Erythroblast (primary cell): ENCODE measurements around the gene RCE1.

Experiments used
- DNase-seq, 2 experiments: peaks; one replicate each; lab custom pipeline; 2025; lab: John Stamatoyannopoulos, UW
- GATA1 ChIP-seq: IDR thresholded peaks from 2 replicates; pipeline ENCODE4 v1.6.1; 2011; ENCODE audit warnings: low read depth, mild to moderate bottlenecking, control low read depth, low read length, moderate library complexity
- POLR2A ChIP-seq: IDR thresholded peaks from 2 replicates; pipeline ENCODE4 v1.6.1; 2011; ENCODE audit warnings: mild to moderate bottlenecking, low read length

Gene RCE1

DNA sequence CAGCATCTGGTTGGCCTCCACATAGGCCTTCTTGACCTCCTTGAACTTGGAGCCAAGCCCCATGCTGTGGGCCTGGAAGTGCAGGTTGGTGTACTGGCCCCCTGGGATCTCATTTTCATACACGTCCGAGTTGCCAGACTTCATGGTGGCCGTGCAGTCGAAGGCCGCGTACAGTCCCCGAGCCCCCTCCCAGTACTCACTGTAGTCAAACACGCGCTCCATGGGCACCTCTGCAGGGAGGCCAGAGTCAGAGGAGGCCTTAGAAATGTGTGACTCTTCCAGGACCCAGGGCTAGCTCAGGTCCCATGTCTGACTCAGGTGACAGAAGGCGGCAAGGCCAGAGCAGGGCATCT is 7.0 kb downstream of the RCE1 start:
- TF ChIP-seq POLR2A: no peak
- no peak for TF ChIP-seq GATA1
- no peak for DNase-seq

DNA sequence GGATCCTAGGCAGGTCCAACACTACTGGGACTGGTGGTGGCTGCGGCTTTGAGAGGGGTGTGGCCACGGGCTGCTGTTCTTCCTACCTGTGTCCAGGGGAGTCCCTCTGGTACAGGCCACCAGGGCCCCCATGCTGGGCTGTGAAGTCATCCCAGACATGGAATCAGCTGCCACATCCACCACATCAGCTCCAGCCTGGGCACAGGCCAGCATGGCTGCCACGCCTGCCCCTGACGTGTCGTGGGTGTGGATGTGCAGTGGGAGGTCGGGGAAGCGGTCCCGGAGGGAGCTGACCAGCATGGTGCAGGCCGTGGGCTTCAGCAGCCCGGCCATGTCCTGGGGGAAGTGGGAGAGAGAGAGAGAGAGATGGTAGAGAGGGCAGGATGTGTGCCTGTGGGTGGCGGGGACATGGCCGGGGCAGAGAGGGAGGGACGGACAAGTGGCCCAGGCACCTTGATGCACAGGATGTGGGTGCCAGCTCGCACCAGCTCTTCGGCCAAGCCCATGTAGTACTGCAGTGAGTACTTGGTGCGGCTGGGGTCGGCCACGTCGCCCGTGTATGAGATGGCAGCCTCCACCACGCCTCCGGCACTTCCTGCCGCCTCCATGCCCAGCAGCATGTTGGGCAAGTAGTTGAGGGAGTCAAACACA is 7.5 kb downstream of the RCE1 start:
- DNase-seq: no peak
- no peak for TF ChIP-seq POLR2A
- no peak for TF ChIP-seq GATA1

DNA sequence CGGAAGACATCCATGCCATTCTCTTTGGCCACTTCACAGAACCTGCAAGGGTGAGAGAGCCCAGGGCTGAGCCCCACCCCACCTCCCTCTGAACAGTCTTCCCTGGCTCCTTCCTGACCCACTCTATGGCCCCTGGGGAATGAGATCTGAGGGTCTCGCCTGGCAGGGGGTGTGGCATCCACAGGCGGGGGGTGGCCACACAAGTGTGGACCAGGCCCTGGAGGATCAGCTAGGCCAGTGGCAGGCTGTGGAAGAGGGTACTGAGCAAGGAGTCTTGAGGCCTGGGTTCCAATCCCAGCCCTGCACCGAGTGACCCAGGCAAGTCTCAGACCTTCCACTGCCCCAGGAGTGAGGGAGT is 8.0 kb downstream of the RCE1 start:
- no peak for DNase-seq
- TF ChIP-seq POLR2A: no peak
- TF ChIP-seq GATA1: no peak

DNA sequence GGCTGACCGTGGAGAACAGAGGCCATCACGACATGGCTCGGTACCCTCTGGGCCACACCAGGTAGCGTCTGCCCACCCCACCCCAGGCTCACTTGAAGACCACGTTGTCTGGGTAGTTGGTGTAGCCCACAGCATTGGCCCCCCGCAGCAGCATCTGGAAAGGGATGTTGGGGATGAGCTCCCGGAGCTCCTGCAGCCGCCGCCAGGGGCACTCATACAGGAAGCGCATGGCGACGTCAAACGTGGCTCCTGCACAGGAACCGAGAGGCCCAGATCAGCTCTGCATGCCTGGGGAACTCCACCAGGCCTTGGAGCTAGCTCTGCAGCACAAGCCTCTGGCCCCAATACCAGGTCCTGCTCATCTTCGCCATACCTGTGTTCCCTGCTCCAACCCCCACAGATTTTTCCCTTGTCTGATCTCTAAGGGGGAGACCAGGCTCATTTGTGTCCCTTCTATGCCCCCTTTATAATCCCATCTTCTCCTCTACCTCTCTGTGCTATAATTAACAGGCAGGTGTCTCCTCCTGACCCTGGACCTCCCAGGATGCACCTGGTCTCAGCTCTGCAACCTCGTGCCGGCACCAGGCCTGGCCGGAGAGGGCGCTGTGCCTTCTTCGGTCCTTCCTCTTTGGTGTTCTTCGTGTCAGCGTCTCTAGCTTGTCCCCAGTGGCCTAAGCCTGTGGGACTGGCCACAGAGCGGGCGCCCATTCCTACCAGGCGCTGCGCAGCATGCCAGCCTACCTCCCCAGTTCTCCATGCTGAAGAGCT is 8.6 kb downstream of the RCE1 start:
- DNase-seq: peak; percentile 24 to 32
- TF ChIP-seq GATA1 (no peak), POLR2A (no peak)

DNA sequence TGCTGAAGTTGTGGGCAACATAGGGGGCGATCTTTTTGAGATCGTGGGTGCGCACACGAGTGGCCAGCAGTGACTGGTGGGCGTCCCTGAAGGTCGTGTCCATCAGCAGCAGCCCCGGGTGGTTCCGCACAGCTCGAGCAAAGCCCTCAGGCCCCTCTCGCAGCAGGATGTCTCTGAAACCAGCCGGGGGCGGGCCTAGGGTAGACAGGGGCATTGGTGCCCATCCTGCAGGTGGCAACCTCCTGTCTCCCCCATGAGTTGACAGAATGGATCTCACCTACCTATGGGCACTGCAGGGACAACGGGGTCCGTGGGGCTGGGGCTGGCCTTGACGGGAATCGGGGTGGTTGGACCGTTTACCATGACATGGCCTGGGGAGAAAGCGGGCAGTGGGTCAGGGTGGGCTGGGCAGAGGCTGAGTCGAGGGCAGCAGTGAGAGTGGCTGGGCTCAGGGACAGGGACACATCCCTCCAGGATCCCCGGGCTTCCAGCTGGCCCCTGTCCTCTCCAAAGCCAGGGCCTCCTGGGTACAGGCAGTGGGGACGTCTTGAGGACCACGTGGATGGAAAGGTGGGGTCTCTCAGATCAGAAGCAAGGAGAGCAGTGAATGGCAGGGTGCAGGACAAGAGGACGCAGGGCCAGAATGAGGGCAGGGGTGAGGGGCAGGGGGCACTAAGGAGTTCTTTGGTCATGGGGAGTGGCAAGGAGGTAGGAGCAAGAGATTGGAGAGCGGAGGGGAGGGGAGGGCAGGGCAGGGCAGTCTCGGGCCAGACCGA is 9.4 kb downstream of the RCE1 start:
- no peak for DNase-seq
- no peak for TF ChIP-seq GATA1
- no peak for TF ChIP-seq POLR2A

DNA sequence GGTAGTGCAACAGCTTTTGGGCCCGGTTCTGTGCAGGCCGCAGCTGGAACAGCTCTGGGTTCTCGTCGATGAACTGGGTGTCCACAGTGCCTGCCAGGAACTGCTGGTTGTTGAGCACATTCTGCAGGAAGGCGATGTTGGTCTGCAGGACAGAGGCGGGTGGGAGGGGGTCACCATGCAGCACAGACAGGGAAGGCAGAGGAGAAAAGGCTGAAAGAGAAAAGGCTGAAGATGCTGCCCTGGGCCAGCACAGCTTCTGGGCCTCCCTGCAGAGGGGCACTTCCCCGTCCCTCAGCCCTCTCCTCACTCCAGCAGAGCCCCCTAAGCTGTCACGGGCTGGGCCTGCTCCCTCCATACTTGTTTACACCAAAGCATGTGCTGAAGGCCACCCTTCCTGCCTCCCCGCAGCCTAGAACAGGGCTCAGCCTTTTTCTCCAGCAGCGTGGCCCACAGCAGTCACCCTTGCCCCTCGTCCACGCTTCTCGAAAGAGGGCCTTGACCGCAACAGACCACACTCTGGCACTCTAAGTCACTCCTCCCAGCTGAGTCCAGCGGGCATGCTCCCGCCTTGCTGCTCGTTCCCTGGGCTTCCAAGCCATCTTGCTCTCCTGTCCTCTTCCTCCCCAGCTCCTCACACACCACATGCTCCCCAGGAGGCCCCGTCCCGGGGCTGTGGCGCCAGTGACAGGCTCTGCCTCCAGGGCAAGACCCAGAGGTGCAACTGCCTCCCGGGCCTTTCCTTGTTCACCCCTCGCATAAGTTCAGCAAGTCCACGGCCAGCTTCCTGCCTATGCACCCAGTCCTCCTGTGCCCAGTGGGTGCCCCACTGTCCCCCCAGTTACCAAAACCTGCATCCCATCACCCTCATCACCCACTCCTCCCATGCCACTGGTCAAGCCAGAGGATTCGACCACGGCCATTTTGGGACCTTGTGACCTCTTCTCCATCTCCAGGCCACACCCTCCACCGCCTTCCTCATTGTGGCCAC is 10.3 kb downstream of the RCE1 start:
- no peak for TF ChIP-seq GATA1
- no peak for TF ChIP-seq POLR2A
- DNase-seq: no peak

DNA sequence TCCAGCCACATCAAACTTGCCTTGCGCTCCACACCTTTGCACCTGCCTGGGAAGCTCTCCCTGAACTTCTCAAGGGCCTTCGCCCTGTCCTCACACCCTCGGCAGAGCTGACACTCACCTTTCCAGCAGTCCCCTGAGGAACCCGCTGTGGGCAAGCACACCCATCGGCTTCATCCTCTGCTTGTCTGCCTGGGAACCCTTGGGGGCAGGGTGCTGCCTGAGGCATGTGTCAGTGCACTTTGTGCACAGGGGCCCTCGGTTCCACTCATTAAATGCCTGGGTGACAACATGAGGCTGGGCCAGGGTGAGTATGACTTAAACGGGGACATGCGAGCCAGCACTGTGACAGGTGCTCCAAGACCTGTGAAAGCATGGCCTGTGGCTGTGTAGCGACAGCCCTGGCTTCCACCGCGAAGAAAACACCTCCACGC is 11.0 kb downstream of the RCE1 start:
- no peak for DNase-seq
- no peak for TF ChIP-seq POLR2A
- no peak for TF ChIP-seq GATA1

DNA sequence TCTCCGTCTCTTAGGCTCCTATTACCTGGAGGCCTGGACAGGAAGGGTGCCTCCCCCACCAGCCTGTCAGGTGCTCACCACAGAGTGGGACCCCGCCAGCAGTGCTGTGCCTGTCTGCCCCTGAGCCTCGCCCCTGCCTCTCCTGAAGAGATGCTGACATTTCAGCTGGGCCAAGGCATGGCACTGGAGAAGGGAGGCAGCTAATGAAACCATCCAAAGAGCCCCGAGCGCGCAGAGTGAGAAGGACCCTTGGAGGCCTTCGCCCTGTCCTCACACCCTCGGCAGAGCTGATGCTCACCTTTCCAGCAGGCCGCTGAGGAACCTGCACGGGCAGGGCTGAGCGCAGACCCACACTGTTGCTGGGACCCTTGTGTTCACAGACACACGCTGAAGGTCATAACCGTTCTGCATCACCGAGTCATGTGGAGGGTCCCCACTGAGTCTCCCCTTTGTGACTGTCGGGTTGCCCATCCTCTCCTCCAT is 11.5 kb downstream of the RCE1 start:
- no peak for DNase-seq
- TF ChIP-seq POLR2A: no peak
- no peak for TF ChIP-seq GATA1

DNA sequence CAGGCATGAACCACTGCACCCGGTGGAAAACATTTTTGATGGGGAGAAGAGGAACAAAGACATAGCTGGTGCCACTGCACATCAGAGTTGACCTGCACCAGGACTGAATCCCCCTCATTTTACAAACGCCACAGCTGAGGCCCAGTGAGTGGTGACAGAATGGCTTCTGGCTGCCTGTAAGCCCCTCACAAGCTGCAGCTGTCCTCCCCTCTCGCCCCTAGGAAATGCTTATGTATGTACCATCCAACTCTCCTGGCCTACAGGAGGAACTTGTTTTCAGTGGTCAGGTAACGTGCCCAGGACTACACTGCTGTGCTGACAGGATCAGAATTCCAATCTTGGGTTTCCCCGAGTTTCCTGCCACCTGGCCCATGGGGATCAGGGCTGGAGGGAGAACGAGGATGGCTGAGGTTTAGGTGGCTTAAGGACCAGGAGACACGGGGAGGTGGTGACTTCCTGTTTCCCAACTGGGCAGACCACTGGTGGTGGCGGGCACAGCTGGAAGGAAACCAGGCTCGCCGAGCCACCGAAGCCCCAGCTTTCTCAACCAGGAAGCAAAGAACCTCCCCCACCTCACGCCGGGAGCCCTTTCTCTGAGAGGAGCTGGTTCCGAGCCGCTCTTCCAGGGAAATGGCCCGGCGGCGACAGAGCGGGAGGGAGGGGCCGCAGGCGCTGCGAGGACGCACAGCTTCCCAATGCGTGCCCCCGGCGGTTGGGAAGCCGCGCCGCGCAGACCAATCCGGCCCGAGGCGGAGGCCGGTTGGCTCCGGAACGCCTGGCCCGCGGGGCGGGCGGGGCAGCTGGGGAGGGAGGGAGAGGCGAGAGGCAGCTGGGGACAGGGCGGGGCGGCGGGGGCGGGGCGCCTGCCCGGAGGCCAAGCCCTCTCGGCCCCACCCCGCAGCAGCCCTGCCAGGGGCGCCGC is 12.6 kb downstream of the RCE1 start:
- DNase-seq: peak; percentile 92 to 94
- TF ChIP-seq POLR2A (peak; percentile 89), GATA1 (no peak)

DNA sequence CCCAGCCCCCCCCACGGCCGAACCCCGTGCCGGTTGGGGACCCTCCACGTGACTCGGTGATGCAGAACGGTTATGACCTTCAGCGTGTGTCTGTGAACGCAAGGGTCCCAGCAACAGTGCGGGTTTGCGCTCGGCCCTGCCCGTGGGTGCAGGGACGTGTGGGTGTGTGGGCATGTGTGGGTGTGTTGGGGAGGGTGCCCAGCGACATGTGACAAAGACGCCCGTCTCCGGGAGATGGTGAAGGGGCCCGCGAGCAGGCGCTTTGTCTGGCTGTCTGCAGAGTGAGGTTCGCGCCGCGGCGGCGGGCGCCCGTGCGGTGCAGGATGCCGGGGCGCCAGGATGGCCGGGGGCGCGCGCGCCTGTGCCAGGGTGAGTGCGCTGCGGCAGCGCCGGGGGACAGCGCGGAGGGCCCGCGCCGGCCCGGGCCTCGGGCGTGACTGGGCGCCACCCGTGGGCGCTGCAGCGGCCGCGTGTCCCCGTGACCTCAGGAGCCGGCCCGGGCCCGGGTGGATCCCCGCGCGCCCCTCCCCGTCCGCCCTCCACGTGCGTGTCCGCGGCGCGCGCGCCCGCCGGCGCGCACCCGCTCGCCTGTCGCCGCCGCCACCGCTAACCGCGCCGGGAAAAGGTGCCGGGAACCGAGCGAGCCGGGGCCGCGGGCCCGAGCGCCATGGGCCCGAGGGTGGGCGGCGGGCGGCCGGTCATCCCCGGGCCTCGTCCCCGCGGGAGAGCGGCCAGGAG is 13.4 kb downstream of the RCE1 start, which contains the start of gene LRFN4:
TSS of gene LRFN4 (plus strand) at position 569 of the 738 bp plus-strand sequence. CDS start 681 bp downstream, outside the sequence.
- TF ChIP-seq POLR2A (peak; percentile 5), GATA1 (no peak)
- no peak for DNase-seq

DNA sequence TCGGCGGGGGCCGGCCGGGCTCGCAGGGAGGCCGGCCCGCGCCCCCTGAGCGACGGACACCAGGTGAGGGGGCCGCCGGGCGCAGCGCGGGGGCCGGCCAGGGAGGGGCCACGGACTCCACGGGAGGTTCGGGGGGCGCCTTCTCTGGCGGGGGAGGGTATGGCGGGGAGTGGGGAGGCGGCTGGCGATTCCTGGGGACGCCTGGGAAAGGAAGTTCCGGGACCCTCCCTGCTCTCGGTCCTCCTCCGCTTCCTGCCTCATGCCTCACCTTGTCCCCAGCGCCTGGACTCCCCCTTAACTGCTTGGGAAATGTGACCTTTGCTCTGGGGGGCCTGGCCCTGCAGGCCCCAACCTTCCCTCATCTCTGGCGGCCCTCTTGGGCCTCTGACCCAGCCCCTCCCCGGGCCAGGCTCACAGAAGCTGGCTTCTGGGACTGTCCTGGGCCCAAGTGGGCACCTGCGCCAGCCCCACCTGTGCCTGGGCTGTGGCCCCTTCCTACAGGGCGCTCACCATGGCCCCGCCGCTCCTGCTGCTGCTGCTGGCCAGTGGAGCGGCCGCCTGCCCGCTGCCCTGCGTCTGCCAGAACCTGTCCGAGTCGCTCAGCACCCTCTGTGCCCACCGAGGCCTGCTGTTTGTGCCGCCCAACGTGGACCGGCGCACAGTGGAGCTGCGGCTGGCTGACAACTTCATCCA is 14.1 kb downstream of the RCE1 start:
- no peak for TF ChIP-seq POLR2A
- TF ChIP-seq GATA1: no peak
- DNase-seq: no peak
